Measurements from ENCODE around the gene FAT3. TPM values are rescaled to one million over a fixed set of nuclear protein-coding genes. Genes with fewer than 3 reads are reported as not detected.

Gene FAT3
- total and polyA plus RNA-seq, 2 of the 13 experiments (the other 11 are each of a cell fraction or from before 2014, with no cell fraction given) = not detected

- Histone ChIP-seq H2AFZ (ENCODE audit: low read length) (no peak overlapping the region), H3K4me3 (replicated peaks in 1 of 3; ENCODE audit: insufficient read depth in 1 of 3, low read depth in 2 of 3, low read length in 3 of 3) (no peak overlapping the region), H3K9ac (ENCODE audit: insufficient read depth, low read depth, low read length) (no peak overlapping the region), H3K27me3 (ENCODE audit: control insufficient read depth in 1 of 2, insufficient read depth in 2 of 2, low read length in 2 of 2) (no peaks in the 10 kb centered on the region), H3K4me2 (ENCODE audit: low read depth, low read length) (no peak overlapping the region), H3K79me2 (ENCODE audit: insufficient read depth, low read length) (no peaks in the 10 kb centered on the region), H3K9me3 (ENCODE audit: low read length) (no peaks in the 10 kb centered on the region), H4K20me1 (ENCODE audit: insufficient read depth, low read length) (no peaks in the 10 kb centered on the region), H3K36me3 (replicated peaks in 1 of 2; ENCODE audit: control insufficient read depth in 1 of 2, insufficient read depth in 2 of 2, low read length in 2 of 2) (no peaks in the 10 kb centered on the region), H3K4me1 (ENCODE audit: insufficient read depth, low read length) (no peaks in the 10 kb centered on the region), H3K27ac (ENCODE audit: extremely low read length, insufficient read depth, low read length) (no peak overlapping the region)
- ChIA-PET CTCF (ENCODE audit: low intra/inter-chr PET ratio, low total read pairs) (no interaction called here), POLR2A (no interaction called here)
- intact Hi-C loops (cut with micrococcal nuclease; ENCODE audit: unreplicated experiment) = no loop called here
- in situ Hi-C loops (cut with HindIII; ENCODE audit: extremely low pct_ligation_motif_present, low pct_unique_long_range_greater_than_20kb) = no loop called here
- BruUV-seq (replicated peaks) = no TSS peak
- FAIRE-seq (no peak), ATAC-seq (no peak), DNase-seq (ENCODE audit: low spot score) (no peak)
- 0% methylated on average over 5 of the region's 5 CpGs for WGBS (ENCODE audit: low lambda C conversion rate)
- TF ChIP-seq REXO4 (CRISPR knock-in tag; IDR thresholded peaks at IDR 0.05; ENCODE audit: borderline replicate concordance) (no peak), PAF1 (CRISPR knock-in tag; IDR thresholded peaks at IDR 0.05) (no peak), MED13 (CRISPR knock-in tag; IDR thresholded peaks at IDR 0.05) (no peak), JUNB (CRISPR knock-in tag; IDR thresholded peaks at IDR 0.05; ENCODE audit: borderline replicate concordance) (no peak), ZNF569 (CRISPR knock-in tag; IDR thresholded peaks at IDR 0.05; ENCODE audit: borderline replicate concordance) (no peak), ARID3A (IDR thresholded peaks at IDR 0.05; ENCODE audit: low read depth, low read length) (no peak), GLI4 (CRISPR knock-in tag; IDR thresholded peaks at IDR 0.05; ENCODE audit: borderline replicate concordance) (no peak), ZNF615 (CRISPR knock-in tag; IDR thresholded peaks at IDR 0.05; ENCODE audit: borderline replicate concordance) (no peak), ATF3 (CRISPR knock-in tag; IDR thresholded peaks at IDR 0.05) (no peak), ZNF678 (CRISPR knock-in tag; IDR thresholded peaks at IDR 0.05) (no peak), ZNF800 (CRISPR knock-in tag; IDR thresholded peaks at IDR 0.05) (no peak), ZNF580 (CRISPR knock-in tag; IDR thresholded peaks at IDR 0.05; ENCODE audit: borderline replicate concordance, low read depth) (no peak)
Observed at GRCh38 chr11:92180664-92181251, 43.9 kb upstream of the FAT3 start.
